Retinal pigment epithelial cell (primary cell): ENCODE results near the gene UBE3A.

Source experiments
- DNase-seq: peaks from one replicate; pipeline ENCODE4 v3.0.0-alpha.2; 2010; ENCODE audit warnings: low read depth
- H3K4me3 ChIP-seq: 2 replicates; pipeline ENCODE4 v1.5.1; 2011; ENCODE audit warnings: mild to moderate bottlenecking, low read length, control low read depth, moderate library complexity
- CTCF ChIP-seq: conservative IDR thresholded peaks from 2 replicates; pipeline ENCODE4 v1.5.1; 2011; ENCODE audit warnings: low read depth, low read length, control low read depth, inconsistent platforms

Gene UBE3A

GRCh38 chr15:25392806-25393205, 46.0 kb downstream of the UBE3A start:
- DNase-seq = no peak
- no peak for TF ChIP-seq CTCF
- H3K4me3 ChIP-seq = no peak overlapping the region

GRCh38 chr15:25391971-25392721, 46.7 kb downstream of the UBE3A start:
- no peak for TF ChIP-seq CTCF
- DNase-seq = no peak
- H3K4me3 ChIP-seq = no peak overlapping the region

GRCh38 chr15:25385986-25386385, 52.8 kb downstream of the UBE3A start:
- no peak for DNase-seq

GRCh38 chr15:25381579-25381978, 57.2 kb downstream of the UBE3A start:
- no peak for DNase-seq
- TF ChIP-seq CTCF = no peak
- H3K4me3 ChIP-seq = no peak overlapping the region

More at GRCh38 chr15:25385986-25386385, 52.8 kb downstream of the UBE3A start:
- no peak for TF ChIP-seq CTCF
- H3K4me3 ChIP-seq = no peak overlapping the region

GRCh38 chr15:25378501-25378901, 60.3 kb downstream of the UBE3A start:
- H3K4me3 ChIP-seq = no peak overlapping the region
- TF ChIP-seq CTCF = no peak
- no peak for DNase-seq

GRCh38 chr15:25375557-25375956, 63.3 kb downstream of the UBE3A start:
- TF ChIP-seq CTCF = no peak
- DNase-seq = no peak
- no peak overlapping the region for H3K4me3 ChIP-seq

GRCh38 chr15:25374143-25374542, 64.7 kb downstream of the UBE3A start:
- no peak for DNase-seq

More at GRCh38 chr15:25374143-25374542, 64.7 kb downstream of the UBE3A start:
- no peak overlapping the region for H3K4me3 ChIP-seq
- no peak for TF ChIP-seq CTCF
